CD14-positive monocyte (primary cell): ENCODE data around the gene KIAA1614. TPM values are rescaled to one million over a fixed set of nuclear protein-coding genes. Genes with fewer than 3 reads are reported as not detected.

Experiments
- DNase-seq, 3 donors: peaks; one replicate each; pipeline ENCODE4 v3.0.0-alpha.2; 2011 to 2022
- H2AFZ ChIP-seq: 2 replicates; pipeline ENCODE4 v1.6.0; 2012; ENCODE audit warnings: mild to moderate bottlenecking, low read depth, low read length, inconsistent platforms; ENCODE audit not compliant: insufficient read depth, poor library complexity, severe bottlenecking
- H3K27ac ChIP-seq, 2 donors: 1 replicate in 1 of 2; 2 replicates in 1 of 2; pipeline ENCODE4 v1.5.1; 2012 to 2013; ENCODE audit warnings: low read length in 2 of 2, control low read depth in 1 of 2, inconsistent platforms in 1 of 2, low read depth in 1 of 2, mild to moderate bottlenecking in 1 of 2
- H3K27me3 ChIP-seq, 2 donors: one replicate each; pipeline versions ENCODE4 v1.6.0 to v1.6.1; 2011 to 2013; ENCODE audit warnings: low read length in 2 of 2; ENCODE audit not compliant: control insufficient read depth in 2 of 2, insufficient read depth in 2 of 2
- H3K36me3 ChIP-seq, 2 donors: replicated peaks in 1 of 2; 1 replicate in 1 of 2; 2 replicates in 1 of 2; pipeline versions ENCODE4 v1.5.1 to v1.6.1; 2012 to 2013; ENCODE audit warnings: low read length in 2 of 2, control low read depth in 1 of 2, inconsistent platforms in 1 of 2, mild to moderate bottlenecking in 1 of 2; ENCODE audit not compliant: insufficient read depth in 2 of 2, control insufficient read depth in 1 of 2
- H3K4me1 ChIP-seq, 2 donors: 1 replicate in 1 of 2; 2 replicates in 1 of 2; pipeline versions ENCODE4 v1.5.1 to v1.6.1; 2012 to 2013; ENCODE audit warnings: low read length in 2 of 2, control low read depth in 1 of 2, inconsistent platforms in 1 of 2, mild to moderate bottlenecking in 1 of 2, moderate library complexity in 1 of 2; ENCODE audit not compliant: insufficient read depth in 2 of 2, control insufficient read depth in 1 of 2
- H3K4me2 ChIP-seq: replicated peaks from 2 replicates; pipeline ENCODE3; 2012; ENCODE audit warnings: low read length, moderate library complexity, mild to moderate bottlenecking; ENCODE audit not compliant: poor library complexity, severe bottlenecking; ENCODE audit errors: extremely low read depth
- H3K4me3 ChIP-seq, 3 experiments: fragments of 200-600 bp in 1 of 3; sonication (generic) in 1 of 3; replicated peaks in 1 of 3; 1 replicate in 2 of 3; 2 replicates in 1 of 3; pipeline ENCODE4 v1.5.1; 2011 to 2013; ENCODE audit warnings: low read length in 3 of 3, mild to moderate bottlenecking in 3 of 3, control low read depth in 2 of 3, low read depth in 2 of 3, inconsistent platforms in 1 of 3, moderate library complexity in 1 of 3
- H3K79me2 ChIP-seq: 2 replicates; pipeline ENCODE4 v1.6.0; 2012; ENCODE audit warnings: mild to moderate bottlenecking, control low read depth, inconsistent platforms, low read length, moderate library complexity; ENCODE audit not compliant: insufficient read depth
- H3K9ac ChIP-seq: 2 replicates; pipeline ENCODE4 v1.6.0; 2017; ENCODE audit warnings: low read length, mild to moderate bottlenecking; ENCODE audit not compliant: insufficient read depth, poor library complexity, severe bottlenecking
- H3K9me3 ChIP-seq, 2 donors: replicated peaks in 1 of 2; 1 replicate in 1 of 2; 2 replicates in 1 of 2; pipeline versions ENCODE4 v1.5.1 to v1.6.1; 2012 to 2013; ENCODE audit warnings: low read length in 2 of 2, control low read depth in 1 of 2; ENCODE audit not compliant: control insufficient read depth in 1 of 2, insufficient read depth in 1 of 2
- H4K20me1 ChIP-seq: 2 replicates; pipeline ENCODE4 v1.6.0; 2012; ENCODE audit warnings: mild to moderate bottlenecking, low read length, control low read depth, moderate library complexity; ENCODE audit not compliant: insufficient read depth
- H3K27ac Mint-ChIP-seq, 7 donors: one replicate each; pipeline ENCODE4 v1.8.0; 2020; ENCODE audit warnings: mild to moderate bottlenecking in 7 of 7, mixed read lengths in 7 of 7, moderate library complexity in 6 of 7, inconsistent platforms in 2 of 7
- H3K27me3 Mint-ChIP-seq, 3 donors: one replicate each; pipeline ENCODE4 v1.8.0; 2021 to 2022; ENCODE audit warnings: low read depth in 3 of 3, mild to moderate bottlenecking in 3 of 3, mixed read lengths in 3 of 3, moderate library complexity in 3 of 3, inconsistent platforms in 1 of 3
- H3K36me3 Mint-ChIP-seq, 2 donors: one replicate each; pipeline ENCODE4 v1.8.0; 2020; ENCODE audit warnings: mixed read lengths in 2 of 2, inconsistent platforms in 1 of 2, mild to moderate bottlenecking in 1 of 2
- H3K4me1 Mint-ChIP-seq: one replicate; pipeline ENCODE4 v1.8.0; 2020; ENCODE audit warnings: mild to moderate bottlenecking, mixed read lengths
- H3K4me3 Mint-ChIP-seq, 2 donors: one replicate each; pipeline ENCODE4 v1.8.0; 2020; ENCODE audit warnings: mild to moderate bottlenecking in 2 of 2, mixed read lengths in 2 of 2, moderate library complexity in 1 of 2
- H3K9me3 Mint-ChIP-seq, 7 donors: one replicate each; pipeline ENCODE4 v1.8.0; 2020 to 2022; ENCODE audit warnings: mixed read lengths in 7 of 7, mild to moderate bottlenecking in 6 of 7, moderate library complexity in 6 of 7, inconsistent platforms in 2 of 7
- CTCF ChIP-seq: fragments of 200-600 bp; IDR thresholded peaks from one replicate; pipeline ENCODE4 v1.8.0; 2022; ENCODE audit warnings: antibody characterized with exemption, mild to moderate bottlenecking
- WGBS: methylation state at CpG from one replicate; pipeline ENCODE4 v1.1.5; 2013; ENCODE audit warnings: missing lambda C conversion rate; ENCODE audit not compliant: insufficient coverage; 5-methylcytosine and 5-hydroxymethylcytosine counted together
- intact Hi-C, 2 donors: fragments of 100-400 bp; cut with micrococcal nuclease; formaldehyde crosslinking; loops; one replicate each; pipeline versions ENCODE4 v1.15.0 to v1.15.1; 2023
- polyA plus RNA-seq, 3 donors: library from polyadenylated mRNA; depleted of rRNA in 1 of 3; unstranded in 2 of 3; stranded (reverse) in 1 of 3; fragments of 300-500 nt in 2 of 3; fragments of >200 nt in 1 of 3; fragmentation: Illumina TruSeq in 2 of 3; gene quantifications; 1 replicate in 2 of 3; 2 replicates in 1 of 3; pipeline ENCODE4 v1.2.3, GENCODE V29; 2012 to 2021

Gene KIAA1614
- polyA plus RNA-seq, 3 donors: 0.08 TPM; not detected in 2

GRCh38 chr1:180927841-180928240, 15.1 kb downstream of the KIAA1614 start:
- intact Hi-C loops: no loop called here

GRCh38 chr1:180928331-180929230, 15.9 kb downstream of the KIAA1614 start:
- Histone ChIP-seq H3K27me3 (no peaks in the 10 kb centered on the region), H2AFZ (no peak overlapping the region), H3K4me1 (peaks cover 0 to 8% of the 10 kb centered on the region in 2 donors), H4K20me1 (no peaks in the 10 kb centered on the region), H3K36me3 (no peaks in the 10 kb centered on the region), H3K27ac (no peak overlapping the region), H3K9ac (no peak overlapping the region), H3K9me3 (no peaks in the 10 kb centered on the region), H3K4me3 (no peak overlapping the region), H3K4me2 (no peak overlapping the region), H3K79me2 (no peaks in the 10 kb centered on the region)
- intact Hi-C loops: no loop called here
- no peaks in the 10 kb centered on the region for H3K9me3 Mint-ChIP-seq
- H3K27me3 Mint-ChIP-seq: peaks cover 3 to 7% (median 4%) of the 10 kb centered on the region in 3 donors
- H3K27ac Mint-ChIP-seq: no peak overlapping the region
- 94% methylated on average over 14 of the region's 17 CpGs for WGBS
- H3K4me3 Mint-ChIP-seq: no peak overlapping the region
- no peak for TF ChIP-seq CTCF
- H3K4me1 Mint-ChIP-seq: peaks cover 17% of the 10 kb centered on the region
- no peaks in the 10 kb centered on the region for H3K36me3 Mint-ChIP-seq
- no peak for DNase-seq

More at GRCh38 chr1:180927841-180928240, 15.1 kb downstream of the KIAA1614 start:
- H3K4me3 Mint-ChIP-seq: no peak overlapping the region
- Histone ChIP-seq H3K27ac (no peak overlapping the region), H3K79me2 (no peaks in the 10 kb centered on the region), H3K4me3 (no peak overlapping the region), H3K27me3 (no peaks in the 10 kb centered on the region), H4K20me1 (no peaks in the 10 kb centered on the region), H3K9ac (no peak overlapping the region), H3K4me1 (peaks cover 0 to 8% of the 10 kb centered on the region in 2 donors), H3K9me3 (no peaks in the 10 kb centered on the region), H3K4me2 (no peak overlapping the region), H3K36me3 (no peaks in the 10 kb centered on the region), H2AFZ (no peak overlapping the region)
- no peaks in the 10 kb centered on the region for H3K36me3 Mint-ChIP-seq
- TF ChIP-seq CTCF: no peak
- no peak for DNase-seq
- peaks cover 11% of the 10 kb centered on the region for H3K4me1 Mint-ChIP-seq
- peaks cover 3 to 7% (median 4%) of the 10 kb centered on the region in 3 donors for H3K27me3 Mint-ChIP-seq
- WGBS: no CpG with 5 or more reads among the region's 4 CpGs
- H3K9me3 Mint-ChIP-seq: no peaks in the 10 kb centered on the region
- H3K27ac Mint-ChIP-seq: no peak overlapping the region
